GM12878 (cell line): ENCODE measurements around the gene CXorf38. TPM values are rescaled to one million over a fixed set of nuclear protein-coding genes. Genes with fewer than 3 reads are reported as not detected.

ENCODE experiments used
- ATAC-seq: fragments of 200-7000 bp; cut with Tn5 transposase; 3 replicates; pipeline ENCODE4 v1.9.1; 2020; ENCODE audit warnings: mild to moderate bottlenecking, moderate library complexity
- BruUV-seq: library from RNA; stranded (reverse); fragments of 400-500 nt; replicated peaks from 2 replicates; lab custom pipeline; 2021; lab: Mats Ljungman, UMichigan
- CTCF ChIA-PET: fragments of 300-600 bp; sonication (Branson Sonifier 250); formaldehyde crosslinking; extraction: SDS; loops from one replicate; lab custom pipeline; 2021; ENCODE audit warnings: inconsistent platforms; lab: Yijun Ruan, JAX
- POLR2A ChIA-PET: fragments of 350-600 bp; formaldehyde crosslinking; extraction: SDS; loops from one replicate; lab custom pipeline; 2021; ENCODE audit warnings: inconsistent platforms; lab: Charles Lee
- RAD21 ChIA-PET: fragments of 300-600 bp; sonication (Branson Sonifier 250); formaldehyde crosslinking; loops from one replicate; lab custom pipeline; 2023; ENCODE audit warnings: antibody characterized with exemption; ENCODE audit not compliant: unreplicated experiment; lab: Charles Lee
- SMC1A ChIA-PET: fragments of 300-600 bp; sonication (Branson Sonifier 250); formaldehyde crosslinking; loops from one replicate; lab custom pipeline; 2023; ENCODE audit not compliant: unreplicated experiment, uncharacterized antibody; lab: Charles Lee
- DNase-seq: peaks from one replicate; pipeline ENCODE4 v3.0.0-alpha.2; 2011; ENCODE audit warnings: low read depth, low spot score
- FAIRE-seq: peaks from 3 replicates; lab custom pipeline; 2011; peaks lifted over from hg19 to GRCh38; lab: Jason Lieb, UNC
- H2AFZ ChIP-seq: 2 replicates; pipeline ENCODE4 v1.6.0; 2011; ENCODE audit warnings: low read depth, low read length, control low read depth; ENCODE audit not compliant: control insufficient read depth
- H3K27ac ChIP-seq: 2 replicates; pipeline ENCODE4 v1.5.1; 2011; ENCODE audit warnings: control low read depth; ENCODE audit not compliant: control insufficient read depth, insufficient read depth
- H3K27me3 ChIP-seq, 2 experiments: replicated peaks in 1 of 2; 2 replicates each; pipeline versions ENCODE4 v1.6.0 to v1.6.1; 2011; ENCODE audit warnings: low read length in 1 of 2; ENCODE audit not compliant: control insufficient read depth in 2 of 2, insufficient read depth in 2 of 2
- H3K36me3 ChIP-seq, 2 experiments: 2 replicates each; pipeline ENCODE4 v1.5.1; 2011; ENCODE audit warnings: low read length in 1 of 2; ENCODE audit not compliant: control insufficient read depth in 2 of 2, insufficient read depth in 2 of 2
- H3K4me1 ChIP-seq: 2 replicates; pipeline ENCODE4 v1.6.1; 2011; ENCODE audit warnings: mild to moderate bottlenecking, low read length, moderate library complexity, mixed read lengths; ENCODE audit not compliant: control insufficient read depth, insufficient read depth
- H3K4me2 ChIP-seq: 2 replicates; pipeline ENCODE4 v1.6.0; 2011; ENCODE audit warnings: control low read depth; ENCODE audit not compliant: control insufficient read depth, insufficient read depth
- H3K4me3 ChIP-seq: fragments of 200-600 bp; sonication (generic); 2 replicates; pipeline ENCODE4 v1.5.1; 2016
- H3K79me2 ChIP-seq: 2 replicates; pipeline ENCODE4 v1.6.0; 2011; ENCODE audit warnings: low read length; ENCODE audit not compliant: control insufficient read depth, insufficient read depth
- H3K9ac ChIP-seq: 2 replicates; pipeline ENCODE4 v1.8.0; 2011; ENCODE audit warnings: low read length, control low read depth, mixed read lengths; ENCODE audit not compliant: control insufficient read depth, insufficient read depth
- H3K9me3 ChIP-seq: replicated peaks from 3 replicates; pipeline ENCODE4 v1.5.1; 2011; ENCODE audit warnings: mild to moderate bottlenecking, low read length; ENCODE audit not compliant: control insufficient read depth, insufficient read depth
- H4K20me1 ChIP-seq: 2 replicates; pipeline ENCODE4 v1.6.0; 2011; ENCODE audit not compliant: control insufficient read depth, insufficient read depth
- BHLHE40 ChIP-seq, 2 experiments: fragments of 450-650 bp in 1 of 2; IDR thresholded peaks; 2 replicates each; pipeline ENCODE4 v1.6.1; 2011 to 2017; ENCODE audit warnings: low read depth in 2 of 2, borderline replicate concordance in 1 of 2, improper control_type of control experiment in 1 of 2, low read length in 1 of 2, mild to moderate bottlenecking in 1 of 2
- CHD1 ChIP-seq: IDR thresholded peaks from 2 replicates; pipeline ENCODE4 v1.6.1; 2012; ENCODE audit warnings: low read depth, low read length, improper control_type of control experiment
- CREB1 ChIP-seq: IDR thresholded peaks from 2 replicates; pipeline ENCODE4 v1.6.1; 2012; ENCODE audit warnings: low read depth, mild to moderate bottlenecking, inconsistent platforms
- E2F8 ChIP-seq: fragments of 450-650 bp; IDR thresholded peaks from 2 replicates; pipeline ENCODE4 v1.6.1; 2018; ENCODE audit warnings: mild to moderate bottlenecking, low read depth, moderate library complexity; ENCODE audit not compliant: partially characterized antibody
- JUNB ChIP-seq: IDR thresholded peaks from 2 replicates; pipeline ENCODE4 v1.6.1; 2016; ENCODE audit warnings: antibody characterized with exemption, mild to moderate bottlenecking
- JUND ChIP-seq: IDR thresholded peaks from 2 replicates; pipeline ENCODE4 v1.6.1; 2012; ENCODE audit warnings: low read depth, mild to moderate bottlenecking, low read length, improper control_type of control experiment, moderate library complexity
- POU2F2 ChIP-seq: IDR thresholded peaks from 3 replicates; pipeline ENCODE4 v1.6.1; 2011; ENCODE audit warnings: low read depth, mild to moderate bottlenecking, low read length, borderline replicate concordance
- SPI1 ChIP-seq: IDR thresholded peaks from 2 replicates; pipeline ENCODE4 v1.6.1; 2011; ENCODE audit warnings: low read depth, mild to moderate bottlenecking, low read length, moderate library complexity, borderline replicate concordance; ENCODE audit not compliant: insufficient read depth
- SUPT20H ChIP-seq: IDR thresholded peaks from 2 replicates; pipeline ENCODE4 v1.6.1; 2011; ENCODE audit warnings: low read depth, mild to moderate bottlenecking, low read length, moderate library complexity, borderline replicate concordance; ENCODE audit not compliant: control insufficient read depth
- YY1 ChIP-seq: IDR thresholded peaks from 2 replicates; pipeline ENCODE4 v1.6.1; 2011; ENCODE audit warnings: low read depth, mild to moderate bottlenecking, low read length
- WGBS: methylation state at CpG from one replicate; pipeline ENCODE4 v1.1.6; 2016; ENCODE audit warnings: low lambda C conversion rate; ENCODE audit not compliant: insufficient replicate concordance, insufficient coverage; ENCODE audit errors: missing lambda C conversion rate; 5-methylcytosine and 5-hydroxymethylcytosine counted together
- in situ Hi-C: fragments of 300-500 bp; cut with MboI; formaldehyde crosslinking; loops from 9 replicates; pipeline ENCODE4 v1.14.3; 2018; ENCODE audit warnings: mixed read lengths
- intact Hi-C: fragments of 100-400 bp; cut with micrococcal nuclease; formaldehyde crosslinking; loops from one replicate; pipeline ENCODE4 v1.14.2; 2022; ENCODE audit not compliant: unreplicated experiment
- polyA plus RNA-seq, 11 experiments: library from polyadenylated mRNA; depleted of rRNA in 4 of 11; unstranded in 6 of 11; stranded (reverse) in 5 of 11; fragments of >200 nt; fragmentation: Nextera tagmentation in 4 of 11; fragmentation: Illumina TruSeq in 1 of 11; extraction: Ambion mirVana in 4 of 11; extraction: Trizol in 1 of 11; gene quantifications; 1 replicate in 1 of 11; 2 replicates in 10 of 11; pipeline versions ENCODE4 v1.2.1 to v1.2.3, GENCODE V29; 2011 to 2016; ENCODE audit warnings: inconsistent platforms in 2 of 11, missing spikeins in 2 of 11, low read depth in 1 of 11
- total RNA-seq, 4 experiments: library from RNA; depleted of rRNA in 3 of 4; stranded (reverse); fragments of >200 nt in 3 of 4; fragmentation: Illumina TruSeq in 1 of 4; extraction: Trizol in 1 of 4; gene quantifications; 2 replicates each; pipeline versions ENCODE4 v1.2.1 to v1.2.3, GENCODE V29; 2013 to 2021
- TF ChIP-seq, protein P1 (sequence below): fragments of 450-650 bp; conservative IDR thresholded peaks from 2 replicates; pipeline ENCODE4 v1.6.1; 2017; ENCODE audit warnings: mild to moderate bottlenecking, moderate library complexity
- TF ChIP-seq, protein P2 (sequence below): fragments of 450-650 bp; IDR thresholded peaks from 2 replicates; pipeline ENCODE4 v1.6.1; 2017; ENCODE audit warnings: mild to moderate bottlenecking
- TF ChIP-seq, protein P3 (sequence below): IDR thresholded peaks from 2 replicates; pipeline ENCODE4 v1.6.1; 2012; ENCODE audit warnings: low read depth, low read length, improper control_type of control experiment

CXorf38 gene
- total and polyA plus RNA-seq, 10 of the 15 experiments (the other 5 are each of a cell fraction or from before 2014, with no cell fraction given): 2.2 to 50.1 (median 18.8) TPM

- TF ChIP-seq SUPT20H (no peak), CREB1 (no peak), JUNB (no peak), BHLHE40 (IDR thresholded peaks at IDR 0.05; ENCODE audit: borderline replicate concordance in 1 of 2, low read depth in 2 of 2, low read length in 1 of 2) (no peak)
- TF ChIP-seq, protein P1, sequence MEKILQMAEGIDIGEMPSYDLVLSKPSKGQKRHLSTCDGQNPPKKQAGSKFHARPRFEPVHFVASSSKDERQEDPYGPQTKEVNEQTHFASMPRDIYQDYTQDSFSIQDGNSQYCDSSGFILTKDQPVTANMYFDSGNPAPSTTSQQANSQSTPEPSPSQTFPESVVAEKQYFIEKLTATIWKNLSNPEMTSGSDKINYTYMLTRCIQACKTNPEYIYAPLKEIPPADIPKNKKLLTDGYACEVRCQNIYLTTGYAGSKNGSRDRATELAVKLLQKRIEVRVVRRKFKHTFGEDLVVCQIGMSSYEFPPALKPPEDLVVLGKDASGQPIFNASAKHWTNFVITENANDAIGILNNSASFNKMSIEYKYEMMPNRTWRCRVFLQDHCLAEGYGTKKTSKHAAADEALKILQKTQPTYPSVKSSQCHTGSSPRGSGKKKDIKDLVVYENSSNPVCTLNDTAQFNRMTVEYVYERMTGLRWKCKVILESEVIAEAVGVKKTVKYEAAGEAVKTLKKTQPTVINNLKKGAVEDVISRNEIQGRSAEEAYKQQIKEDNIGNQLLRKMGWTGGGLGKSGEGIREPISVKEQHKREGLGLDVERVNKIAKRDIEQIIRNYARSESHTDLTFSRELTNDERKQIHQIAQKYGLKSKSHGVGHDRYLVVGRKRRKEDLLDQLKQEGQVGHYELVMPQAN: no peak
- TF ChIP-seq, protein P2, sequence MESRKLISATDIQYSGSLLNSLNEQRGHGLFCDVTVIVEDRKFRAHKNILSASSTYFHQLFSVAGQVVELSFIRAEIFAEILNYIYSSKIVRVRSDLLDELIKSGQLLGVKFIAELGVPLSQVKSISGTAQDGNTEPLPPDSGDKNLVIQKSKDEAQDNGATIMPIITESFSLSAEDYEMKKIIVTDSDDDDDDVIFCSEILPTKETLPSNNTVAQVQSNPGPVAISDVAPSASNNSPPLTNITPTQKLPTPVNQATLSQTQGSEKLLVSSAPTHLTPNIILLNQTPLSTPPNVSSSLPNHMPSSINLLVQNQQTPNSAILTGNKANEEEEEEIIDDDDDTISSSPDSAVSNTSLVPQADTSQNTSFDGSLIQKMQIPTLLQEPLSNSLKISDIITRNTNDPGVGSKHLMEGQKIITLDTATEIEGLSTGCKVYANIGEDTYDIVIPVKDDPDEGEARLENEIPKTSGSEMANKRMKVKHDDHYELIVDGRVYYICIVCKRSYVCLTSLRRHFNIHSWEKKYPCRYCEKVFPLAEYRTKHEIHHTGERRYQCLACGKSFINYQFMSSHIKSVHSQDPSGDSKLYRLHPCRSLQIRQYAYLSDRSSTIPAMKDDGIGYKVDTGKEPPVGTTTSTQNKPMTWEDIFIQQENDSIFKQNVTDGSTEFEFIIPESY: no peak
Measured at GRCh38 chrX:40687169-40687568, 39.8 kb upstream of the CXorf38 start (continued).

DNA sequence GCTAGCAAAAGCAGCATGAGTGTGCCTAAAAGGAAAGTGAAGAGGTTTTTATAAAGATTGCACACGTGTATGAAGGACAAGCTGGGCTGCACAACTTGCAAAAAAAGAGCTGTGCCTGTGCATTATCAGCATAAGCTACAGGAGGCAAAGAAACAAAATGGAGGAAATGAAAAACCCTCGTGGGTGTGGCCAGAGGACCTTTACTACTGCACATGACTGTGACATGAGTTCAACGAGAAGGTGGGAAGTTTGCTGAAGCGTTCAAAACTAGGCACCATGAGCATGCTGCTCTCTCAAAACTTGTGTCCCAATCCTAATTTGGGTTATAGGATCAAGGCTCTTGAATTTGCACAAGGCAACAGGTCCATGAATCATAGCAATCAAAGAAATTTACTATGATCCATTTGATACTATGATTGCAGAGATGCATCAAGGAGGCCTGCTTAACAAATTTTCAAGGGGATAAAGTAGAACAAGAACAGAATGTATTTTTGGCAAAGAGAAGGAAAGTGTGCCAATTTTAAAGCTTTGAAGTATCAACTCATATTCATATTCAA, 38.1 kb upstream of the CXorf38 start:
- ATAC-seq (peak; percentile 44), FAIRE-seq (no peak), DNase-seq (no peak)
- CTCF ChIA-PET: interaction anchor here (0.6 to 3.1 kb wide), 6 partner anchors 10 to 142 kb away, joined by 3 to 11 read pairs (median 4); no protein-coding TSS in a partner anchor
- Histone ChIP-seq H3K9ac (no peak overlapping the region), H3K4me3 (no peak overlapping the region), H3K36me3 (peaks cover 4 to 8% of the 10 kb centered on the region in 2 experiments; a peak in 3 of 4 replicates), H3K27me3 (no peaks in the 10 kb centered on the region), H2AFZ (no peak overlapping the region), H3K9me3 (no peaks in the 10 kb centered on the region), H3K4me2 (peak overlapping the region; percentile 22; the same call in 1 of the 2 replicates), H3K4me1 (no peaks in the 10 kb centered on the region; the same call in 1 of the 2 replicates), H3K27ac (no peak overlapping the region), H4K20me1 (no peaks in the 10 kb centered on the region), H3K79me2 (no peaks in the 10 kb centered on the region; the same call in 1 of the 2 replicates)
- RAD21 ChIA-PET: interaction anchor here (0.8 kb wide), 1 partner anchor 569 kb away, joined by 3 read pairs; no protein-coding TSS in a partner anchor
- WGBS: 50% methylated on average over 4 of the region's 4 CpGs
- intact Hi-C loops: no loop called here
- SMC1A ChIA-PET: interaction anchor here (0.8 to 2.0 kb wide), 9 partner anchors 9 to 109 kb away, joined by 3 to 8 read pairs (median 5); no protein-coding TSS in a partner anchor
- POLR2A ChIA-PET: no interaction called here
- no TSS peak for BruUV-seq
- in situ Hi-C loops: no loop called here
- TF ChIP-seq YY1 (0 out of 2 replicates have a peak, but pooled peaks have one; percentile 26), CHD1 (no peak), POU2F2 (no peak), SPI1 (no peak), JUND (no peak), E2F8 (no peak), BHLHE40 (IDR thresholded peaks at IDR 0.05; ENCODE audit: borderline replicate concordance in 1 of 2, low read depth in 2 of 2, low read length in 1 of 2) (peak in 1 of 2 experiments; percentile 28; a peak in 1 of 4 replicates)
- TF ChIP-seq, protein P3, sequence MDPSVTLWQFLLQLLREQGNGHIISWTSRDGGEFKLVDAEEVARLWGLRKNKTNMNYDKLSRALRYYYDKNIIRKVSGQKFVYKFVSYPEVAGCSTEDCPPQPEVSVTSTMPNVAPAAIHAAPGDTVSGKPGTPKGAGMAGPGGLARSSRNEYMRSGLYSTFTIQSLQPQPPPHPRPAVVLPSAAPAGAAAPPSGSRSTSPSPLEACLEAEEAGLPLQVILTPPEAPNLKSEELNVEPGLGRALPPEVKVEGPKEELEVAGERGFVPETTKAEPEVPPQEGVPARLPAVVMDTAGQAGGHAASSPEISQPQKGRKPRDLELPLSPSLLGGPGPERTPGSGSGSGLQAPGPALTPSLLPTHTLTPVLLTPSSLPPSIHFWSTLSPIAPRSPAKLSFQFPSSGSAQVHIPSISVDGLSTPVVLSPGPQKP: no peak
